NCI-H146 (cell line): ENCODE measurements around the gene ERLIN1.
A peak's percentile ranks its signal among the peaks of the same experiment; 100 is the strongest.

Source experiments
- DNase-seq: peaks from one replicate; lab custom pipeline; 2025; lab: John Stamatoyannopoulos, UW

The ERLIN1 gene

DNA sequence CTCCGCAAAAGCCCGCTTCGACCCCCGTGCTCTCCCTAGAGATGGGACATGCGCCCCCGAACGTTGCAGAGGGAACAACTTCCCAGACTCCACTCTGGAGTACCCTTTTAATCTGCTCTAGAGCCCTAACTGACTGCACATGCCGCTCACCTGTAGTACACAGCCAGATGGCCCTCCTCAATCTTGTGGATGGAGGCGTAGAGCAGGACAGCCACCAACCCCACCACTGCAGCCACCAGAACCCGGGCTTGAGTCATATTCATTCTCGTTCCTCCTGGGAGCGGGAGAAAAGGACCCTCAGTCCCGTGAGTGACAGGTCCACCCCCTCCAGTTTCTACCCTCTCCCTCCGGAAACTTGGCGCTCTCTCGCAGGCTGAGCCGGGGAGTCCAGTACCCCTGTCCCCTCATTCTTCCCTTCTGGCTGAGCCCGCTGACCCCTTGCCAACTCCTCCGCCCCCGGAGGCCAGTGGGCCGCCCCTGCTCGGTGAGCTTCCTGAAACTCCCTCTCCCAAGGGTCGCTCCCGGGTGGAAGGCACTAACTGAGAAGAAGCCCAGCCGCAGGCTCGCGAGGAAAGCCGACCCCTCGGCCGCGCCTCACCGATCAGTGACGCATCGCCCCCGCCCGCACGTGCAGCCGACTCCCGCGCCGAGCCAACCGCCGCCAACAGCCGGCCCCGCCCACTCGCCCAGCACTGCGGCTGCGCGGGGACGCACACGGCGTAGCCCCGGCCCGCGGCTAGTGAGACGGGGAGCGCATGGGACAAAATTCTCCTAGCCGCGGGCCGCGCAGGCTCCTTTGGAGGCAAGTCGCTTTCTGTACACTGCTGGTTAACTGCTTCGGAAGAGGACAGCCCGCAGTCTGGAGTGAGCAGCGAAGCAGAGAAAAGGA is at the start of gene ERLIN1:
TSS of gene ERLIN1 (minus strand) at position 666 of the 889 bp plus-strand sequence. CDS start at position 263, 403 bp downstream.
- peak; percentile 93 for DNase-seq

DNA sequence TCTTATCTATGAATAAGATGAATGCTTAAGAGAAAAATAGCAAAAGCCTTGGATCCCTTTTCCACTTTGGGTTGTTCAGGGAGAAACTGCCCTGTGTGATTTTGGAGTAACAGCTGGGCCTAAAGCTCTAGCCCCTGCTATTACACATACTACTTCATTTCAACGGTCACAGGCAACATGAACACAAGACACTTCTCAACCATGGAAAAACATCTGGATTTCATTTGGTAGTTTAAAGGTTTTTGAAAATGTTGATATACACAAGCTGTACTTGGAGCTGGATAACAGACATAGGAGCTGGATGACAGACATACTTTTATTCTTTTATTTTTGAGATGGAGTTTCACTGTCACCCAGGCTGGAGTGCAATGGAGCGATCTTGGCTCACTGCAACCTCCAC is 46.3 kb upstream of the ERLIN1 start:
- DNase-seq: no peak

DNA sequence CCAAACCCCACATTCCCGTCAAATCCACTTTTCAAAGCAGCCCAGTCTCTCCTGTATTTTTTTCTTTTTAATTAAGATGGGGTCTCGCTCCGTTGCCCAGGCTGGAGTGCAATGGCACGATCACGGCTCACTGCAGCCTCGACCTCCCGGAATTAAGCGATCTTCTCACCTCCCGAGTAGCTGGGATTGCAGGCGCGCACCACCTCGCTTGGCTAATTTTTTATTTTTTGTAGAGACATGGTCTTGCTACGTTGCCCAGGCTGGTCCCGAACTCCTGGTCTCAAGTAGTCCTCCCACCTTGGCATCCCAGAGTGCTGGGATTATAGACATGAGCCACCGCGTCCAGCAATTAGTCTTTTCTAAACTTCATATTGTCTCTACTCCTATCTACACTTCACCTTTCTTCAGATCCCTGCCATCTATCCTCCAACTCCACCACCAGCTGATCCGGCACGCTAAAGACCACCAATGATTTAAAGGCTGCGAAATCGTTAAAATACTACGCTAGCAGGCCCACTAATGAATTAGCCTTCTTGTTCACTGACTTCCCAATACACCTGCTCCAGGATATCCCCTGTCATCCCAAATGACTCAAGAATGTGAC is 44.1 kb upstream of the ERLIN1 start:
- DNase-seq: no peak

DNA sequence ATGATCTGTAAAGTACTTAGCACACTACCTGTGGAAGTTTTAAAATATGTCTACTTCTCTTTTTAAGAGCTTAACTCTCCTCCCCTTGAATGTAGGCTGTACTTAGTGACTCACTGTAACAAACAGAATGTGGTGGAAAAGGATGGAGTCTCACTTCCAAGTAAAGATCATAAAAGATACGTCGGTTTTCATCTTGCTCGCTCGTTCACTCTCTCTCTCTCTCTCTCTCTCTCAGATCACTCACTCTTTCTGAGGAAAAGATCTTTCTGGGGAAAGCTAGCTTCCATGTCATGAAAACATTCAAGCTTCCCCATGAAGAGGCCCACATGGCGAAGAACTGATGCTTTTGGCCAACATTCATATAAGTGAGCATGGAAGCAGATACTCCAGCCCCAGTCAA is 38.0 kb upstream of the ERLIN1 start:
- no peak for DNase-seq

GRCh38 chr10:100222529-100222928 is 36.7 kb upstream of the ERLIN1 start:
- no peak for DNase-seq

GRCh38 chr10:100216006-100216405 is 30.2 kb upstream of the ERLIN1 start:
- DNase-seq: no peak

DNA sequence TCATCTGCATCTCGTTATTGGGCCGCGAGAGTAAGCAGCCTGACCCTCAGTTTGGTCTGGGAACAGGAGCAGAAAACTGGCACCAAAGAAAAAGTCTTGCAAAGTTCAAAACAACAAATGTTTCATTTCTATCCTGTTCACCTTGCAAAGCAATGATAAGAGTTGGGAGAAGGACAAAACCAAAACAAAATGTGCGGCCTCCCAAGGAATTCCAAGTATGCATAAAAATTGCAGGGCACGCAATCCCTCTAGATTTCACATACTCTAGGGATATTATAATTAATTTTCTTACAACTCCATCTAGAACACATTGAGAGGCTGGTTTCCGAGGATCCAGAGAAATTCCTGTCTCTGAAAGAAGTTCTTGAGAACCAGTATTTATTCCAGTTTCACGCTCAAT is 23.5 kb upstream of the ERLIN1 start:
- no peak for DNase-seq

GRCh38 chr10:100208276-100208675 is 22.4 kb upstream of the ERLIN1 start:
- DNase-seq: no peak

GRCh38 chr10:100204370-100204769 is 18.5 kb upstream of the ERLIN1 start:
- DNase-seq: no peak

- no peak for DNase-seq
Observed at GRCh38 chr10:100201549-100201948, 15.7 kb upstream of the ERLIN1 start.

DNA sequence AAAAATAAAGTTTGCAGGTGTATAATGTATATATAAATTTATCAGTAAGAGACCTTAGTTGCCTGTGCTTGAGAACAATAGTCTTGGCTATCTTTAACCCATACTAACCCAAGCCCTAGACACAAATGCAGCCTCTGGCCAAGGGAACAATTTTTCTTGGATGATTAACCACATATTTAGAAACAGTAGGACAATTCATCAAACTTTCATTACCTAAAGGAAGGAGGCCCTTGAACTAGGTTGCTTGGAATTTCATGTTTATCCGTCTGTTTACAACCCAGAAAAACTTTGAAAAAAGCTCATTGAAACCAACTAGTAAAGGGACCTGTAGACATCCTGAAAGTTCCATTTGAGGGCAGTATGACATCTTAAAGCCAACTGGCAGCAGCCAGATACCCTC is 8.9 kb upstream of the ERLIN1 start:
- no peak for DNase-seq

DNA sequence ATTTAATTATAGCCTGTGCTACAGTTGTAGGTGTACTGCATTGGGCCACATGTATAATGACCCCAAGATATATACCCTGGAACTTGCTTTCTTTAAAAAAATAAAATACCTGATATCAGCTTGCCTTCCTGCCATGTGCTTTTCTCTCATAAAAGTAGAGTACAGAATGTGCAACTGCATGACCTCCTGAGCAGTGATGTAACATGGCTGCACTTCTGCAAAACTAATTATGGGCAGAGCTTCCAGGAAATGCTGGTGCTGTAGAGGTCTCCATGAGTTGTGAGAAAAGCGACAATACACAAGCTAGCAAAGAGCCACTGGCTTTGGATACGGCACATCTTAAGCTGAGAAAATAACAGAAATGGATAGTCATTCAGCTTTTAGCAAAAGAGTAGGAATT is 6.5 kb upstream of the ERLIN1 start:
- no peak for DNase-seq

- peak; percentile 46 for DNase-seq
Observed at GRCh38 chr10:100186253-100187212, 704 bp upstream of the ERLIN1 start.

GRCh38 chr10:100184840-100185239 is 989 bp downstream of the ERLIN1 start:
- DNase-seq: peak; percentile 28

DNA sequence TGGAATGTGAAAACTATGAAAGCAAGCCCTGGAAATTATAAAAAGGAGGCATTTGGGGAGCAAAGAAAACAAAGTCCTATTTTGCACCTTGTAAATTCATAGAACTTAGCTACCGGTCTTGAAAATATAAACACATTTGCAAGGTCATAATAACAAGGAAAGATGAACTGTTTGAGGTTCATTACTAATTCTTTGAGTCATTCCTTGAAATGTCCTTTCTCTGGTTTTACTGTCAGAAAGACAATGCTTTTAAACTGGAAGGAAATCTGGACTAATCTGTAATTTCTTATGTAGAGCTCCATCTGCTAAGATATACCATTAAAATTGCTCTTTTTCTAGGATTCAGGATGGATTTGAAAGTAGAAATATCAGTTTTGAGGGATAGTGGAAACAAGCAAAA is 1.4 kb downstream of the ERLIN1 start:
- no peak for DNase-seq

DNA sequence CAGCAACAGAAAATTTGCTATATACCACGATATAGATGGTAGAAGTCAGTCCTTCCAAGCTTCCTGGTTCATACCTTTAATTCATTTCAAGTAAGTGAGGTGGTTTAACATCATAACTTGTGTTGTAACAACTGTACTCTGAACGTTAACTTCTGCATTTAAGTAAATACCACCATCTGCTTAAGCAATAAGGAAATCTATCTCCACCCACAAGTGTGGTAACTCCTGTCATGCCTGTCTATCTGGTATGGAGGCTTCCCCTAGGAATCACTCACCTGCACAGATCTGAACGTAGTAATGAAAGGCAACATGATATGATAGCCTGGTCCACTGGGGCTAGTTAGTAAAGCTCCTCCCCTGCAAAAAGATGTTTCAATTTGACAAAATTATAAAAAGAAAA is 2.3 kb downstream of the ERLIN1 start:
- no peak for DNase-seq

DNA sequence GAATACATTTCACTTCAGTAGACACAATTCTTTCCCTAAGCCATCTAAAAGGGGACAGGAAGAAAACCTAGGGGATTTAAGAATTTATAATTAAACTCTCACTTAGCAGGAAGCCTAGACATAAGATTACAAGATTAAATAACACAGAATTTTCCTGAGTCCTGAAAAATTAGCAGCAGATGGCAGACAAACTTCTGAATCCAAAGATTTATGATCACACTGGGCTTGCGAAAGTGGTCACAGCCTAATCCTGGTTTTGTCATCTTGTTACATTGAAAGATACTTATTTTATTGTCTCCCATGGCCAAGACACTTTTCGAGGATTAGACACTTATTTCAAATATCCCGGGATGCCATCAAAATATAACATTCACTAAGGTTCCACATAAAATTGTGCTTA is 2.9 kb downstream of the ERLIN1 start:
- DNase-seq: no peak

- no peak for DNase-seq
Observed at GRCh38 chr10:100182281-100182680, 3.5 kb downstream of the ERLIN1 start.

DNA sequence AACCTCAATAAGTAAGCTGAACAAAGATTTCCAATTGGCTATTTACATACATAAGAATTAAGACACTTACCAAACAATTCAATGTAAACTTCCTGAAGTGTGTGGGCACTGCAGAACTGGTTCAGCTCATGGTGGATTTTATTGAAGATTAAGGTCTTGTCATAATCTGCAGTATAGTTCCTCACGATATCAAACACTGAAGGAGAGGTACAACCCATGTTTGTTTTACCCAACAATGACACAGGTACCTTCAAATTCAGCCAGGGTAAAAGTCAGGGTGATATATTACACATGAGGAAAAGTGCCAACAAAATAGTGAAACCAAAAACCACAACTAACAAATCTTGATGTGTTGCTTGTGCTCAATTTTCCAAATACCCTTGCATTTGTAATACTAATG is 10.0 kb downstream of the ERLIN1 start:
- no peak for DNase-seq

GRCh38 chr10:100174699-100175677 is 10.8 kb downstream of the ERLIN1 start:
- no peak for DNase-seq

GRCh38 chr10:100173035-100173434 is 12.8 kb downstream of the ERLIN1 start:
- no peak for DNase-seq
